ENCODE measurements around the gene TBC1D32. TPM values are rescaled to one million over a fixed set of nuclear protein-coding genes. Genes with fewer than 3 reads are reported as not detected.

TBC1D32 gene
- total RNA-seq, 1 experiment from 2014 or later: 9.0 TPM

DNA sequence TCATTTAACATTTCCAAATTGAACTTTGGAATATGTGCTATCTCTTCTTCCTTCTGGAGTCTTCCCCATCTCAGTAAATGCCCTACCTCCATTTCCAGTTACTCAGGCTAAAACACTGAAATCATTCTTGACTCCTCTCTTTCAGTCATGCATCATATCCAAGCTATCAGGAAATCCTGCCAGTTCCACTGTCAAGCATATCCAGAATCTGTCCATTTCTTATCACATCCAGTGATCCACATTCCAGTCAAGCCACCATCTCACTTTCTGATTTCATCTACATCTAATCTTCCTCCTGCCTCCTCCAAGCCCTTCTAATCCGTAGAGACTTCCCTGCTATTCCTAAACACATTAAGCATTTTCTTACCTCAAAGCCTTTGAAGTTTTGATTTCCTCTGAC, 15.3 kb upstream of the TBC1D32 start:
- Histone ChIP-seq H2AFZ (ENCODE audit: low read length) (no peak overlapping the region), H4K91ac (ENCODE audit: insufficient read length, low read depth, low read length) (no peak overlapping the region), H3K79me2 (ENCODE audit: insufficient read depth, low read length) (no peaks in the 10 kb centered on the region), H3K4ac (ENCODE audit: low read depth, low read length) (no peak overlapping the region), H2BK5ac (ENCODE audit: insufficient read length, low read length) (no peak overlapping the region), H3K27me3 (ENCODE audit: insufficient read depth, low read length) (no peaks in the 10 kb centered on the region), H3K18ac (ENCODE audit: insufficient read length, low read depth, low read length) (no peak overlapping the region), H2AK5ac (ENCODE audit: insufficient read length, low read length) (no peak overlapping the region), H3K79me1 (ENCODE audit: insufficient read depth, low read depth, low read length, poor library complexity, severe bottlenecking) (no peaks in the 10 kb centered on the region), H3K23me2 (ENCODE audit: insufficient read length, low read depth, low read length, poor library complexity, severe bottlenecking) (no peaks in the 10 kb centered on the region), H3K4me2 (ENCODE audit: insufficient read depth, insufficient read length, low read length) (no peak overlapping the region), H3K14ac (ENCODE audit: insufficient read depth, low read length) (no peak overlapping the region), H4K8ac (replicated peaks; ENCODE audit: insufficient read length, low read depth, low read length) (no peak overlapping the region), H3K9me3 (ENCODE audit: control insufficient read depth, low read depth, low read length) (no peaks in the 10 kb centered on the region), H2BK12ac (ENCODE audit: insufficient read length, low read depth, low read length) (no peak overlapping the region), H4K20me1 (ENCODE audit: control insufficient read depth, insufficient read depth, insufficient read length) (no peaks in the 10 kb centered on the region), H4K5ac (ENCODE audit: insufficient read length, low read depth, low read length) (no peak overlapping the region), H3K56ac (ENCODE audit: insufficient read length, low read depth, low read length) (no peak overlapping the region), H3T11ph (ENCODE audit: low read length) (no peak overlapping the region), H3K27ac (ENCODE audit: insufficient read length, low read depth, low read length) (no peak overlapping the region), H2BK120ac (ENCODE audit: low read depth, low read length, poor library complexity, severe bottlenecking) (no peak overlapping the region), H3K4me1 (ENCODE audit: insufficient read depth, low read length) (no peaks in the 10 kb centered on the region; the same call in 1 of the 2 replicates), H3K9ac (ENCODE audit: extremely low read depth, insufficient read length, low read length) (no peak overlapping the region), H2BK15ac (ENCODE audit: low read depth, low read length) (no peak overlapping the region), H3K23ac (ENCODE audit: insufficient read length, low read depth, low read length) (no peak overlapping the region), H2BK20ac (ENCODE audit: low read depth, low read length, poor library complexity, severe bottlenecking) (no peak overlapping the region)
- Mint-ChIP-seq H3K4me1 (peaks cover 8 to 12% of the 10 kb centered on the region in 2 experiments), H3K27me3 (ENCODE audit: low read depth) (no peaks in the 10 kb centered on the region), H3K27ac (no peak overlapping the region), H3K9me3 (no peaks in the 10 kb centered on the region), H3K4me3 (no peak overlapping the region), H3K36me3 (ENCODE audit: insufficient read depth in 1 of 3, low read depth in 3 of 3) (no peaks in the 10 kb centered on the region)
- no CpG with 5 or more reads among the region's 1 CpG for WGBS (ENCODE audit: extremely low coverage, insufficient read length, low lambda C conversion rate)
- TF ChIP-seq CTCF (conservative IDR thresholded peaks at IDR 0.05): no peak
- no peak for DNase-seq
